Fibroblast of lung (primary cell): ENCODE data around the gene RNF225. TPM values are rescaled to one million over a fixed set of nuclear protein-coding genes. Genes with fewer than 3 reads are reported as not detected.

ENCODE experiments used
- DNase-seq, 2 donors: peaks; one replicate each; pipeline versions ENCODE4 v3.0.0 to v3.0.0-alpha.2; 2010; ENCODE audit warnings: low read depth in 2 of 2
- H2AFZ ChIP-seq: 2 replicates; pipeline ENCODE4 v1.5.1; 2012; ENCODE audit warnings: low read length, control low read depth, inconsistent platforms
- H3K27ac ChIP-seq: 2 replicates; pipeline ENCODE4 v1.5.1; 2011; ENCODE audit warnings: low read length, control low read depth; ENCODE audit not compliant: insufficient read depth
- H3K27me3 ChIP-seq: 2 replicates; pipeline ENCODE4 v1.5.1; 2011; ENCODE audit warnings: mild to moderate bottlenecking, low read length; ENCODE audit not compliant: control insufficient read depth, insufficient read depth
- H3K36me3 ChIP-seq: 2 replicates; pipeline ENCODE4 v1.5.1; 2011; ENCODE audit warnings: low read length; ENCODE audit not compliant: control insufficient read depth, insufficient read depth
- H3K4me1 ChIP-seq: 2 replicates; pipeline ENCODE4 v1.5.1; 2011; ENCODE audit warnings: low read length; ENCODE audit not compliant: control insufficient read depth, insufficient read depth; ENCODE audit errors: extremely low read depth
- H3K4me2 ChIP-seq: 2 replicates; pipeline ENCODE4 v1.5.1; 2011; ENCODE audit warnings: low read length, control low read depth; ENCODE audit not compliant: insufficient read depth; ENCODE audit errors: extremely low read depth
- H3K4me3 ChIP-seq, 4 experiments: fragments of 200-600 bp in 1 of 4; sonication (generic) in 1 of 4; replicated peaks in 1 of 4; 2 replicates each; pipeline ENCODE4 v1.5.1; 2011 to 2016; ENCODE audit warnings: low read length in 4 of 4, low read depth in 3 of 4, mild to moderate bottlenecking in 3 of 4, control low read depth in 2 of 4, inconsistent platforms in 1 of 4, mixed read lengths in 1 of 4; ENCODE audit not compliant: insufficient read depth in 1 of 4; ENCODE audit errors: control extremely low read depth in 1 of 4
- H3K79me2 ChIP-seq: 2 replicates; pipeline ENCODE4 v1.5.1; 2012; ENCODE audit warnings: mild to moderate bottlenecking, low read length, inconsistent platforms; ENCODE audit not compliant: control insufficient read depth, insufficient read depth
- H3K9ac ChIP-seq: 2 replicates; pipeline ENCODE4 v1.5.1; 2011; ENCODE audit warnings: mild to moderate bottlenecking, low read length, control low read depth; ENCODE audit not compliant: insufficient read depth
- H3K9me3 ChIP-seq: 2 replicates; pipeline ENCODE4 v1.5.1; 2012; ENCODE audit warnings: low read depth, low read length; ENCODE audit not compliant: control insufficient read depth, insufficient read depth
- H4K20me1 ChIP-seq: 2 replicates; pipeline ENCODE4 v1.5.1; 2011; ENCODE audit warnings: low read length; ENCODE audit not compliant: control insufficient read depth, insufficient read depth; ENCODE audit errors: extremely low read depth
- CTCF ChIP-seq, 2 donors: IDR thresholded peaks in 1 of 2; conservative IDR thresholded peaks in 1 of 2; 1 replicate in 1 of 2; 2 replicates in 1 of 2; pipeline ENCODE4 v1.5.1; 2011 to 2012; ENCODE audit warnings: low read length in 2 of 2, control low read depth in 1 of 2, inconsistent platforms in 1 of 2, low read depth in 1 of 2, mild to moderate bottlenecking in 1 of 2
- EZH2 ChIP-seq: IDR thresholded peaks from 2 replicates; pipeline ENCODE4 v1.5.1; 2012; ENCODE audit warnings: low read length, control low read depth, mild to moderate bottlenecking; ENCODE audit errors: missing control alignments
- polyA plus RNA-seq, 2 donors: library from polyadenylated mRNA; depleted of rRNA in 1 of 2; stranded (reverse) in 1 of 2; unstranded in 1 of 2; fragments of >200 nt; gene quantifications; 2 replicates each; pipeline ENCODE4 v1.2.1, GENCODE V29; 2011 to 2012; ENCODE audit warnings: missing spikeins in 1 of 2
- total RNA-seq: library from RNA; depleted of rRNA; stranded (reverse); fragments of >200 nt; gene quantifications from 2 replicates; pipeline ENCODE4 v1.2.1, GENCODE V29; 2014

RNF225 gene
- total and polyA plus RNA-seq, 2 donors (not counting 1 experiment from before 2014, with no cell fraction given), result not detected

- Histone ChIP-seq H3K4me1 (peaks cover 8% of the 10 kb centered on the region), H3K9ac (peak overlapping the region; percentile 82), H3K27ac (peak overlapping the region; percentile 91), H3K79me2 (peaks cover 26% of the 10 kb centered on the region), H3K36me3 (peaks cover 2% of the 10 kb centered on the region), H3K4me2 (peak overlapping the region; percentile 99), H3K9me3 (no peaks in the 10 kb centered on the region), H4K20me1 (no peaks in the 10 kb centered on the region), H3K4me3 (peak overlapping the region; percentile 73 to 97 (median 86)), H3K27me3 (no peaks in the 10 kb centered on the region), H2AFZ (peak overlapping the region; percentile 90)
- DNase-seq, result no peak
- TF ChIP-seq CTCF (conservative IDR thresholded peaks at IDR 0.05 in 1 of 2, IDR thresholded peaks at IDR 0.05 in 1 of 2; ENCODE audit: low read depth in 1 of 2, low read length in 2 of 2) (peak in 1 of 2 donors; percentile 3), EZH2 (no peak)
Measured at GRCh38 chr19:58409010-58409790, 13.7 kb downstream of the RNF225 start.

GRCh38 chr19:58416604-58417003 lies 21.1 kb downstream of the RNF225 start:
- Histone ChIP-seq H3K4me2 (no peak overlapping the region), H3K9me3 (peaks cover 2% of the 10 kb centered on the region), H3K9ac (no peak overlapping the region), H3K4me3 (no peak overlapping the region), H3K27me3 (no peaks in the 10 kb centered on the region), H2AFZ (no peak overlapping the region), H3K4me1 (no peaks in the 10 kb centered on the region), H3K36me3 (peaks cover 22% of the 10 kb centered on the region), H3K27ac (no peak overlapping the region), H3K79me2 (no peaks in the 10 kb centered on the region), H4K20me1 (no peaks in the 10 kb centered on the region)
- TF ChIP-seq EZH2 (no peak), CTCF (conservative IDR thresholded peaks at IDR 0.05 in 1 of 2, IDR thresholded peaks at IDR 0.05 in 1 of 2; ENCODE audit: low read depth in 1 of 2, low read length in 2 of 2) (no peak)
- DNase-seq, result no peak

- H3K27me3 ChIP-seq, result no peaks in the 10 kb centered on the region
- H3K4me1 ChIP-seq, result no peaks in the 10 kb centered on the region
- H3K79me2 ChIP-seq, result no peaks in the 10 kb centered on the region
- peaks cover 22% of the 10 kb centered on the region for H3K36me3 ChIP-seq
- peaks cover 2% of the 10 kb centered on the region for H3K9me3 ChIP-seq
- H3K9ac ChIP-seq, result no peak overlapping the region
- H3K4me2 ChIP-seq, result no peak overlapping the region
- H2AFZ ChIP-seq, result no peak overlapping the region
- H3K4me3 ChIP-seq, result no peak overlapping the region
- DNase-seq, result no peak
- TF ChIP-seq EZH2, result no peak
- no peak overlapping the region for H3K27ac ChIP-seq
- H4K20me1 ChIP-seq, result no peaks in the 10 kb centered on the region
Measured at GRCh38 chr19:58417071-58417470, 21.6 kb downstream of the RNF225 start.
